Neutrophil (primary cell): ENCODE results near the gene CILP2.

Source experiments
- H3K27ac ChIP-seq: fragments of 200-600 bp; sonication (generic); 2 replicates; pipeline ENCODE4 v1.5.1; 2016; ENCODE audit warnings: mild to moderate bottlenecking, moderate library complexity
- H3K27me3 ChIP-seq: fragments of 200-600 bp; sonication (generic); 2 replicates; pipeline ENCODE4 v1.6.0; 2016; ENCODE audit warnings: mild to moderate bottlenecking
- H3K36me3 ChIP-seq: fragments of 200-600 bp; sonication (generic); 2 replicates; pipeline ENCODE4 v1.5.1; 2017
- H3K4me1 ChIP-seq, 2 experiments: fragments of 200-600 bp in 1 of 2; sonication (generic) in 1 of 2; 1 replicate in 1 of 2; 2 replicates in 1 of 2; pipeline versions ENCODE4 v1.5.1 to v1.6.1; 2013 to 2016; ENCODE audit warnings: low read depth in 1 of 2, low read length in 1 of 2, mild to moderate bottlenecking in 1 of 2, moderate library complexity in 1 of 2; ENCODE audit not compliant: control insufficient read depth in 1 of 2, insufficient read depth in 1 of 2
- H3K4me3 ChIP-seq, 2 experiments: fragments of 200-600 bp in 1 of 2; sonication (generic) in 1 of 2; 1 replicate in 1 of 2; 2 replicates in 1 of 2; pipeline ENCODE4 v1.5.1; 2013 to 2016; ENCODE audit warnings: low read depth in 1 of 2, low read length in 1 of 2, mild to moderate bottlenecking in 1 of 2, moderate library complexity in 1 of 2
- H3K9me3 ChIP-seq: fragments of 200-600 bp; sonication (generic); 2 replicates; pipeline ENCODE4 v1.5.1; 2016
- TF ChIP-seq, protein P1 (sequence below): fragments of 200-600 bp; sonication (generic); IDR thresholded peaks from 2 replicates; pipeline ENCODE4 v1.5.1; 2016; ENCODE audit warnings: antibody characterized with exemption

CILP2 gene

DNA sequence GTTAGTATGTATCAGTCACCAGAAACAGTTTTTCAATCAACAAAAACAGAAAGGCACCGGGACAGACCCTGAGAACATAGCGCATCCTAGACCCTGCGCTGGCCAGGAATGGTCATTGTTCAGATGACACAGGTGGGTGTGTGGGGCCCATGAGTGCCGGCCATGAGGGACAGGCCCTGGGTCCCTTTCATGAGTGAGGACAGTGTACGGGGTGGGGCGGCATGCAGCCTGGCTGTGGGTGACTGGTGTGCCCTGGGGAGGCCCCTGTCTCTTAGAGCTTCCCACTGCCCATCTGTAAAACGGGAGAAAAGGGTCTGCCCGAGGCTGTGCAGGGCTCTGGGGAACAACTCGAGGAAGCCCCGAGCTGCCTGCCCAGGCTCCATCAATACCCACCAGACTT, 54.6 kb downstream of the CILP2 start:
- TF ChIP-seq, protein P1, sequence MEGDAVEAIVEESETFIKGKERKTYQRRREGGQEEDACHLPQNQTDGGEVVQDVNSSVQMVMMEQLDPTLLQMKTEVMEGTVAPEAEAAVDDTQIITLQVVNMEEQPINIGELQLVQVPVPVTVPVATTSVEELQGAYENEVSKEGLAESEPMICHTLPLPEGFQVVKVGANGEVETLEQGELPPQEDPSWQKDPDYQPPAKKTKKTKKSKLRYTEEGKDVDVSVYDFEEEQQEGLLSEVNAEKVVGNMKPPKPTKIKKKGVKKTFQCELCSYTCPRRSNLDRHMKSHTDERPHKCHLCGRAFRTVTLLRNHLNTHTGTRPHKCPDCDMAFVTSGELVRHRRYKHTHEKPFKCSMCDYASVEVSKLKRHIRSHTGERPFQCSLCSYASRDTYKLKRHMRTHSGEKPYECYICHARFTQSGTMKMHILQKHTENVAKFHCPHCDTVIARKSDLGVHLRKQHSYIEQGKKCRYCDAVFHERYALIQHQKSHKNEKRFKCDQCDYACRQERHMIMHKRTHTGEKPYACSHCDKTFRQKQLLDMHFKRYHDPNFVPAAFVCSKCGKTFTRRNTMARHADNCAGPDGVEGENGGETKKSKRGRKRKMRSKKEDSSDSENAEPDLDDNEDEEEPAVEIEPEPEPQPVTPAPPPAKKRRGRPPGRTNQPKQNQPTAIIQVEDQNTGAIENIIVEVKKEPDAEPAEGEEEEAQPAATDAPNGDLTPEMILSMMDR = no peak
- Histone ChIP-seq H3K27ac (no peak overlapping the region), H3K27me3 (no peaks in the 10 kb centered on the region), H3K4me3 (no peak overlapping the region), H3K4me1 (no peaks in the 10 kb centered on the region), H3K9me3 (no peaks in the 10 kb centered on the region), H3K36me3 (no peaks in the 10 kb centered on the region)

DNA sequence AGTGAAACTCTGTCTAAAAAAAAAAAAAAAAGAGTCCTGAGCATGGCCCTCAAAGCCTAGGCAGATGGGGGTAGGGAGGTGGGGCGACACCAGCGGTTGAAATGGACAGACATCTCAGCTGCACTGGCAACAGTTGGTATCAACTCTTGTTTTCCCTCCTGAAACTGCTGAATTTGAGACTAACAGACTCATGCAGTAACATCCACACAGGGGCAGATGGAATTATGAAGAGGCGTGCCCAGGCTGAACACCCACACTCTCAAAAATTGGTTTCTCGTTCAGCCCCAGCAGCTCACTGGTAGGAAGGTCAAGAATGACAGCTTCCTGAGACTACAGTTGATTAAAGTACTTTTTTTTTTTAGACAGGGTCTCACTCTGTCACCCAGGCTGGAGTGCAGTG, 56.3 kb downstream of the CILP2 start:
- TF ChIP-seq, protein P1 = no peak
- Histone ChIP-seq H3K36me3 (no peaks in the 10 kb centered on the region), H3K4me3 (no peak overlapping the region), H3K27me3 (no peaks in the 10 kb centered on the region), H3K4me1 (no peaks in the 10 kb centered on the region), H3K9me3 (no peaks in the 10 kb centered on the region), H3K27ac (no peak overlapping the region)

DNA sequence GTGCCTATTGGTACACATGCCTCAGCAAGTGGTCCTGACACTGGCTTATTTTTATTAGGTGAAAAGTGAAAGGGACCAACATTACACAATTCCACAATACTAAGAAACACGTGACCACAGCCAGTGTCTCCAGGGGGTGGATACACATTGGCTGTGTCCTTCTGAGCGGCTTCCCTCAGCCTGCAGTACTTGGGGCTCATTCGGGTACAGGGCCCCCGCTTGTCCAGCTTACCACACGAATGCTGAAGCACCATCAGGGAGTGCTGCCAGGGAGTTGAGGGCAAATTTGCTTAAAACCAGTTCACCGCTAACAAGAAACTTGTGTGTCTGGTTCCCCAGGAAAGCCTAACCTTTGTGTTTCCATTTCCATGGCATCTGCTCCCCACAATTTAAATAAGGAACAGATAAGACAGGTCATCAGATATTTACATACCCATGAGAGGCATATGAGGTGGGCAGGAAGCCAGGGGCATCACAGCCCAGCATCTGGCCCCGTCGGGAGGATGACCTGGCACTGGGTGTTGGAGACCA, 57.2 kb downstream of the CILP2 start:
- H3K27ac ChIP-seq = no peak overlapping the region
- no peaks in the 10 kb centered on the region for H3K4me1 ChIP-seq
- no peaks in the 10 kb centered on the region for H3K36me3 ChIP-seq
- TF ChIP-seq, protein P1 = no peak
- H3K4me3 ChIP-seq = no peak overlapping the region
- no peaks in the 10 kb centered on the region for H3K27me3 ChIP-seq
- no peaks in the 10 kb centered on the region for H3K9me3 ChIP-seq
